Esophagus squamous epithelium (tissue), 5 donors: ENCODE measurements around the gene C10orf53. TPM values are rescaled to one million over a fixed set of nuclear protein-coding genes. Genes with fewer than 3 reads are reported as not detected.
"Not testable (repeated sequence)": the region's sequence is repeated elsewhere in the genome, so short reads cannot be mapped to it uniquely, and the experiment has no call there.

Experiments
- DNase-seq: peaks from one replicate; lab custom pipeline; 2025; lab: John Stamatoyannopoulos, UW
- H3K27ac ChIP-seq, 4 donors: fragments of 200-600 bp; sonication (generic); one replicate each; pipeline ENCODE4 v1.5.1; 2016 to 2019; ENCODE audit warnings: mild to moderate bottlenecking in 1 of 4
- H3K27me3 ChIP-seq, 4 donors: fragments of 200-600 bp; sonication (generic); 1 replicate in 3 of 4; 2 replicates in 1 of 4; pipeline versions ENCODE4 v1.5.1 to v1.6.0; 2017 to 2021; ENCODE audit warnings: antibody characterized with exemption in 1 of 4
- H3K36me3 ChIP-seq, 3 donors: fragments of 200-600 bp; sonication (generic); one replicate each; pipeline ENCODE4 v1.5.1; 2016 to 2019
- H3K4me1 ChIP-seq, 3 donors: fragments of 200-600 bp; sonication (generic); one replicate each; pipeline ENCODE4 v1.5.1; 2017 to 2019
- H3K4me3 ChIP-seq, 4 donors: fragments of 200-600 bp; sonication (generic); 1 replicate in 3 of 4; 2 replicates in 1 of 4; pipeline ENCODE4 v1.5.1; 2016 to 2019; ENCODE audit warnings: mild to moderate bottlenecking in 2 of 4, moderate library complexity in 1 of 4
- H3K9me3 ChIP-seq, 3 donors: fragments of 200-600 bp; sonication (generic); one replicate each; pipeline ENCODE4 v1.5.1; 2016 to 2019
- CTCF ChIP-seq, 6 experiments: fragments of 450-650 bp in 4 of 6; fragments of 200-600 bp in 2 of 6; sonication (generic) in 2 of 6; IDR thresholded peaks; one replicate each; pipeline ENCODE4 v1.5.1; 2016 to 2019; ENCODE audit warnings: antibody characterized with exemption in 6 of 6, mild to moderate bottlenecking in 4 of 6, moderate library complexity in 4 of 6
- POLR2A ChIP-seq, 4 donors: fragments of 450-650 bp; IDR thresholded peaks; one replicate each; pipeline ENCODE4 v1.6.1; 2017; ENCODE audit warnings: antibody characterized with exemption in 4 of 4, mild to moderate bottlenecking in 4 of 4, moderate library complexity in 3 of 4
- WGBS, 2 donors: methylation state at CpG; one replicate each; pipeline ENCODE4 v1.1.5; 2018; 5-methylcytosine and 5-hydroxymethylcytosine counted together
- intact Hi-C: fragments of 100-400 bp; cut with DNase I; formaldehyde crosslinking; loops from one replicate; pipeline ENCODE4 v1.15.0; 2022
- total RNA-seq, 4 donors: library from RNA; depleted of rRNA; stranded (reverse); fragments of >200 nt; gene quantifications; one replicate each; pipeline ENCODE4 v1.1.0, GENCODE V29; 2016
- donor health status: DM: yes; HTN: yes; CAD: no.

C10orf53 gene
- total RNA-seq, 4 donors from 2014 or later, result not detected

- intact Hi-C loops, result no loop called here
- DNase-seq, result no peak
- Histone ChIP-seq H3K9me3 (no peaks in the 10 kb centered on the region), H3K27me3 (peaks cover 0 to 17% (median 0%) of the 10 kb centered on the region in 4 donors), H3K36me3 (no peaks in the 10 kb centered on the region), H3K4me3 (no peak overlapping the region), H3K27ac (no peak overlapping the region), H3K4me1 (no peaks in the 10 kb centered on the region)
- 53 to 64% methylated on average over 6 of the region's 6 CpGs for WGBS, 2 donors
- TF ChIP-seq POLR2A (IDR thresholded peaks at IDR 0.05) (no peak), CTCF (IDR thresholded peaks at IDR 0.05) (no peak)
Observed at GRCh38 chr10:49668684-49669083, 10.8 kb upstream of the C10orf53 start.

- H3K9me3 ChIP-seq, result peaks cover 0 to 10% (median 0%) of the 10 kb centered on the region in 3 donors
- intact Hi-C loops, result no loop called here
- no peaks in the 10 kb centered on the region for H3K36me3 ChIP-seq
- WGBS, 2 donors, result 28 to 40% methylated on average over 18 to 19 of the region's 19 CpGs
- TF ChIP-seq CTCF (IDR thresholded peaks at IDR 0.05), result no peak
- TF ChIP-seq POLR2A (IDR thresholded peaks at IDR 0.05), result no peak
- H3K4me1 ChIP-seq, result peaks cover 0 to 4% (median 0%) of the 10 kb centered on the region in 3 donors
- DNase-seq, result no peak
- H3K4me3 ChIP-seq, result no peak overlapping the region
- H3K27ac ChIP-seq, result no peak overlapping the region
- peaks cover 0 to 36% (median 0%) of the 10 kb centered on the region in 4 donors for H3K27me3 ChIP-seq
Observed at GRCh38 chr10:49678827-49679479, 498 bp upstream of the C10orf53 start.

- H3K27me3 ChIP-seq, result peaks cover 0 to 33% (median 0%) of the 10 kb centered on the region in 4 donors
- H3K9me3 ChIP-seq, result peaks cover 0 to 10% (median 0%) of the 10 kb centered on the region in 3 donors
- DNase-seq, H3K36me3 ChIP-seq, H3K4me3 ChIP-seq, H3K27ac ChIP-seq, H3K4me1 ChIP-seq, intact Hi-C loops: not testable (repeated sequence)
- WGBS, 2 donors, result 29 to 56% methylated on average over 1 of the region's 5 CpGs
Observed at GRCh38 chr10:49682449-49682848, 3.0 kb downstream of the C10orf53 start.

- H3K36me3 ChIP-seq, result no peaks in the 10 kb centered on the region
- peaks cover 0 to 4% (median 0%) of the 10 kb centered on the region in 3 donors for H3K4me1 ChIP-seq
- TF ChIP-seq CTCF (IDR thresholded peaks at IDR 0.05), result no peak
- no peak for TF ChIP-seq POLR2A (IDR thresholded peaks at IDR 0.05)
Observed at GRCh38 chr10:49682879-49683278, 3.4 kb downstream of the C10orf53 start.

GRCh38 chr10:49686651-49687050, 7.2 kb downstream of the C10orf53 start:
- no peaks in the 10 kb centered on the region for H3K4me1 ChIP-seq
- no peaks in the 10 kb centered on the region for H3K9me3 ChIP-seq
- intact Hi-C loops, result no loop called here
- H3K4me3 ChIP-seq, result no peak overlapping the region
- TF ChIP-seq POLR2A (IDR thresholded peaks at IDR 0.05) (no peak), CTCF (IDR thresholded peaks at IDR 0.05) (no peak)
- no peak overlapping the region for H3K27ac ChIP-seq
- peaks cover 0 to 49% (median 5%) of the 10 kb centered on the region in 4 donors for H3K27me3 ChIP-seq
- WGBS, 2 donors, result 68 to 69% methylated on average over 3 of the region's 4 CpGs
- no peaks in the 10 kb centered on the region for H3K36me3 ChIP-seq
- DNase-seq, result no peak

More at GRCh38 chr10:49682879-49683278, 3.4 kb downstream of the C10orf53 start:
- H3K4me3 ChIP-seq, result no peak overlapping the region
- H3K27ac ChIP-seq, result no peak overlapping the region
- intact Hi-C loops, result no loop called here
- WGBS, 2 donors, result 94% methylated on average over 2 of the region's 2 CpGs
- H3K27me3 ChIP-seq, result peaks cover 0 to 33% (median 0%) of the 10 kb centered on the region in 4 donors
- no peak for DNase-seq
- H3K9me3 ChIP-seq, result peaks cover 0 to 10% (median 0%) of the 10 kb centered on the region in 3 donors
